Measurements from ENCODE around the gene IFT80. TPM values are rescaled to one million over a fixed set of nuclear protein-coding genes. Genes with fewer than 3 reads are reported as not detected.

IFT80 gene
- total RNA-seq, 1 experiment from 2014 or later: 26.3 TPM

GRCh38 chr3:160279657-160280056 lies 119.4 kb downstream of the IFT80 start:
- Histone ChIP-seq H3K9me2 (ENCODE audit: insufficient read depth) (no peaks in the 10 kb centered on the region), H4K20me1 (ENCODE audit: insufficient read depth) (no peaks in the 10 kb centered on the region), H3K79me2 (ENCODE audit: insufficient read depth, low read length) (no peaks in the 10 kb centered on the region), H3K4me1 (ENCODE audit: control insufficient read depth in 1 of 2, insufficient read depth in 2 of 2, low read length in 2 of 2) (no peaks in the 10 kb centered on the region), H2AFZ (ENCODE audit: low read depth, low read length, poor library complexity, severe bottlenecking) (no peak overlapping the region), H3K4me3 (replicated peaks in 1 of 2; ENCODE audit: low read depth in 1 of 2, low read length in 2 of 2) (no peak overlapping the region), H3K27ac (ENCODE audit: low read depth, low read length) (no peak overlapping the region), H3K9me3 (ENCODE audit: control insufficient read depth in 1 of 2, insufficient read depth in 1 of 2, low read depth in 1 of 2, low read length in 2 of 2) (no peaks in the 10 kb centered on the region), H3K9ac (ENCODE audit: low read length) (no peak overlapping the region), H3K4me2 (ENCODE audit: low read length) (no peak overlapping the region), H3K27me3 (ENCODE audit: insufficient read depth, low read length) (no peaks in the 10 kb centered on the region), H3K36me3 (ENCODE audit: control insufficient read depth in 1 of 2, insufficient read depth in 2 of 2, low read length in 2 of 2) (no peaks in the 10 kb centered on the region)
- BruUV-seq (replicated peaks): no TSS peak
- ATAC-seq (no peak), DNase-seq (ENCODE audit: low read depth, low spot score) (no peak)
- intact Hi-C loops (cut with micrococcal nuclease): no loop called here
- no peak for TF ChIP-seq EZH2 (IDR thresholded peaks at IDR 0.05)
- no peak for TF ChIP-seq ZFX (IDR thresholded peaks at IDR 0.05)
- TF ChIP-seq SP1 (IDR thresholded peaks at IDR 0.05; ENCODE audit: low read depth): no peak
- CTCF ChIA-PET: no interaction called here
- POLR2A ChIA-PET: no interaction called here
- RAD21 ChIA-PET (ENCODE audit: low non-redundant PET in 1 of 2, low total read pairs in 2 of 2, uncharacterized antibody in 2 of 2, unreplicated experiment in 2 of 2): no interaction called here

- Histone ChIP-seq H3K4me1 (ENCODE audit: control insufficient read depth in 1 of 2, insufficient read depth in 2 of 2, low read length in 2 of 2) (no peaks in the 10 kb centered on the region), H4K20me1 (ENCODE audit: insufficient read depth) (no peaks in the 10 kb centered on the region), H3K36me3 (ENCODE audit: control insufficient read depth in 1 of 2, insufficient read depth in 2 of 2, low read length in 2 of 2) (no peaks in the 10 kb centered on the region), H3K27ac (ENCODE audit: low read depth, low read length) (no peak overlapping the region), H3K9me3 (ENCODE audit: control insufficient read depth in 1 of 2, insufficient read depth in 1 of 2, low read depth in 1 of 2, low read length in 2 of 2) (no peaks in the 10 kb centered on the region), H2AFZ (ENCODE audit: low read depth, low read length, poor library complexity, severe bottlenecking) (no peak overlapping the region), H3K9me2 (ENCODE audit: insufficient read depth) (no peaks in the 10 kb centered on the region), H3K27me3 (ENCODE audit: insufficient read depth, low read length) (no peaks in the 10 kb centered on the region), H3K4me3 (replicated peaks in 1 of 2; ENCODE audit: low read depth in 1 of 2, low read length in 2 of 2) (no peak overlapping the region), H3K9ac (ENCODE audit: low read length) (no peak overlapping the region), H3K79me2 (ENCODE audit: insufficient read depth, low read length) (no peaks in the 10 kb centered on the region), H3K4me2 (ENCODE audit: low read length) (no peak overlapping the region)
- intact Hi-C loops (cut with micrococcal nuclease): no loop called here
- POLR2A ChIA-PET: no interaction called here
- ATAC-seq: no peak
- CTCF ChIA-PET: no interaction called here
- no TSS peak for BruUV-seq (replicated peaks)
- DNase-seq (ENCODE audit: low read depth, low spot score): no peak
- RAD21 ChIA-PET (ENCODE audit: low non-redundant PET in 1 of 2, low total read pairs in 2 of 2, uncharacterized antibody in 2 of 2, unreplicated experiment in 2 of 2): no interaction called here
- TF ChIP-seq EZH2phosphoT487 (IDR thresholded peaks at IDR 0.05; ENCODE audit: borderline replicate concordance): no peak
- no peak for TF ChIP-seq SRF (IDR thresholded peaks at IDR 0.05; ENCODE audit: low read depth)
- no peak for TF ChIP-seq ZBTB33 (IDR thresholded peaks at IDR 0.05; ENCODE audit: extremely low read depth, insufficient replicate concordance, low read length)
- no peak for TF ChIP-seq EGR1 (IDR thresholded peaks at IDR 0.05; ENCODE audit: low read depth)
- TF ChIP-seq REST (IDR thresholded peaks at IDR 0.05; ENCODE audit: low read depth): no peak
- TF ChIP-seq ZNF274 (IDR thresholded peaks at IDR 0.05; ENCODE audit: low read depth, low read length): no peak
- TF ChIP-seq, protein P1, sequence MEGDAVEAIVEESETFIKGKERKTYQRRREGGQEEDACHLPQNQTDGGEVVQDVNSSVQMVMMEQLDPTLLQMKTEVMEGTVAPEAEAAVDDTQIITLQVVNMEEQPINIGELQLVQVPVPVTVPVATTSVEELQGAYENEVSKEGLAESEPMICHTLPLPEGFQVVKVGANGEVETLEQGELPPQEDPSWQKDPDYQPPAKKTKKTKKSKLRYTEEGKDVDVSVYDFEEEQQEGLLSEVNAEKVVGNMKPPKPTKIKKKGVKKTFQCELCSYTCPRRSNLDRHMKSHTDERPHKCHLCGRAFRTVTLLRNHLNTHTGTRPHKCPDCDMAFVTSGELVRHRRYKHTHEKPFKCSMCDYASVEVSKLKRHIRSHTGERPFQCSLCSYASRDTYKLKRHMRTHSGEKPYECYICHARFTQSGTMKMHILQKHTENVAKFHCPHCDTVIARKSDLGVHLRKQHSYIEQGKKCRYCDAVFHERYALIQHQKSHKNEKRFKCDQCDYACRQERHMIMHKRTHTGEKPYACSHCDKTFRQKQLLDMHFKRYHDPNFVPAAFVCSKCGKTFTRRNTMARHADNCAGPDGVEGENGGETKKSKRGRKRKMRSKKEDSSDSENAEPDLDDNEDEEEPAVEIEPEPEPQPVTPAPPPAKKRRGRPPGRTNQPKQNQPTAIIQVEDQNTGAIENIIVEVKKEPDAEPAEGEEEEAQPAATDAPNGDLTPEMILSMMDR (IDR thresholded peaks at IDR 0.05 in 2 of 3, conservative IDR thresholded peaks at IDR 0.05 in 1 of 3; ENCODE audit: borderline replicate concordance in 1 of 3, insufficient read depth in 1 of 3, low read depth in 2 of 3, low read length in 2 of 3): no peak
- no peak for TF ChIP-seq RAD21 (IDR thresholded peaks at IDR 0.05; ENCODE audit: low read depth)
- no peak for TF ChIP-seq ZFX (IDR thresholded peaks at IDR 0.05)
- TF ChIP-seq CEBPB (IDR thresholded peaks at IDR 0.05; ENCODE audit: low read depth): no peak
- TF ChIP-seq TCF7L2 (IDR thresholded peaks at IDR 0.05; ENCODE audit: borderline replicate concordance, extremely low read depth, insufficient read depth, insufficient read length): no peak
- TF ChIP-seq POLR2A (IDR thresholded peaks at IDR 0.05; ENCODE audit: borderline replicate concordance, extremely low read depth, insufficient read depth, insufficient read length): no peak
- TF ChIP-seq POLR2AphosphoS5 (IDR thresholded peaks at IDR 0.05; ENCODE audit: low read depth, low read length): no peak
Observed at GRCh38 chr3:160278210-160278609, 120.8 kb downstream of the IFT80 start.

Data from HCT116 (cell line).